Liver (tissue), 3 donors: ENCODE results near the gene ZDHHC18.

Experiments
- EGR1 ChIP-seq, 2 donors: IDR thresholded peaks; 2 replicates each; pipeline ENCODE4 v1.6.1; 2016 to 2018; ENCODE audit warnings: antibody characterized with exemption in 2 of 2, low read depth in 2 of 2
- RAD21 ChIP-seq, 2 donors: IDR thresholded peaks; 2 replicates each; pipeline ENCODE4 v1.6.1; 2016; ENCODE audit warnings: antibody characterized with exemption in 2 of 2, mild to moderate bottlenecking in 2 of 2
- YY1 ChIP-seq: IDR thresholded peaks from 2 replicates; pipeline ENCODE4 v1.6.1; 2016; ENCODE audit warnings: antibody characterized with exemption, mild to moderate bottlenecking
- TF ChIP-seq, protein P1 (sequence below): fragments of 150-350 bp; IDR thresholded peaks from 2 replicates; pipeline ENCODE4 v1.5.1; 2017; ENCODE audit warnings: improper control_type of control experiment, low read depth, low read length; ENCODE audit not compliant: missing input control
- donor health status: healthy.
- donor health status: healthy.

DNA sequence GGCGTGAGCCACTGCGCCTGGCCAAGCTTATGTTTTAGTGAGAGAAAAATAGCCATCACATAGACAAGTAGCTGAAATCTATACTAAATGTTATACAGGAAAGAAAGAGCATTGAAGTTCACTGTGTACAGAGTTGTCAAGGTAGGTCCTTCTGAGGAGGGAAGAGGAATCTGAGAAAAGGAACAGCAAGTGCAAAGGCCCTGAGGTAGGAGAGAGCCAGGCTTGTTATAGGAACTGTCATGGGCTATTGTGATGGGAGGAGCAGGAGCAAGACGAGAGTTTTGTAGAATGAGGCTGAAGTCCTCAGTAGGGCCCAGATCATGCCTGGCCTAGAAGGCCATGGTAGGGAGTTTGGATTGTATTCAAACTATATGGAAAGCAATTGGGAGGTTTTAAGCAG, 4.6 kb downstream of the ZDHHC18 start:
- TF ChIP-seq, protein P1, sequence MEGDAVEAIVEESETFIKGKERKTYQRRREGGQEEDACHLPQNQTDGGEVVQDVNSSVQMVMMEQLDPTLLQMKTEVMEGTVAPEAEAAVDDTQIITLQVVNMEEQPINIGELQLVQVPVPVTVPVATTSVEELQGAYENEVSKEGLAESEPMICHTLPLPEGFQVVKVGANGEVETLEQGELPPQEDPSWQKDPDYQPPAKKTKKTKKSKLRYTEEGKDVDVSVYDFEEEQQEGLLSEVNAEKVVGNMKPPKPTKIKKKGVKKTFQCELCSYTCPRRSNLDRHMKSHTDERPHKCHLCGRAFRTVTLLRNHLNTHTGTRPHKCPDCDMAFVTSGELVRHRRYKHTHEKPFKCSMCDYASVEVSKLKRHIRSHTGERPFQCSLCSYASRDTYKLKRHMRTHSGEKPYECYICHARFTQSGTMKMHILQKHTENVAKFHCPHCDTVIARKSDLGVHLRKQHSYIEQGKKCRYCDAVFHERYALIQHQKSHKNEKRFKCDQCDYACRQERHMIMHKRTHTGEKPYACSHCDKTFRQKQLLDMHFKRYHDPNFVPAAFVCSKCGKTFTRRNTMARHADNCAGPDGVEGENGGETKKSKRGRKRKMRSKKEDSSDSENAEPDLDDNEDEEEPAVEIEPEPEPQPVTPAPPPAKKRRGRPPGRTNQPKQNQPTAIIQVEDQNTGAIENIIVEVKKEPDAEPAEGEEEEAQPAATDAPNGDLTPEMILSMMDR = no peak
- TF ChIP-seq RAD21 (IDR thresholded peaks at IDR 0.05) = no peak
- no peak for TF ChIP-seq YY1
- TF ChIP-seq EGR1 (IDR thresholded peaks at IDR 0.05; ENCODE audit: low read depth in 2 of 2) = no peak
